ENCODE data around the gene NOP56. TPM values are rescaled to one million over a fixed set of nuclear protein-coding genes. Genes with fewer than 3 reads are reported as not detected.

NOP56 gene
- total RNA-seq, 1 donor from 2014 or later, result 84.9 TPM

- H3K27me3 ChIP-seq (ENCODE audit: low read depth), result no peaks in the 10 kb centered on the region
- no peaks in the 10 kb centered on the region for H3K36me3 ChIP-seq
These were observed 27.4 kb upstream of the NOP56 start for GRCh38 chr20:2625062-2625461.

DNA sequence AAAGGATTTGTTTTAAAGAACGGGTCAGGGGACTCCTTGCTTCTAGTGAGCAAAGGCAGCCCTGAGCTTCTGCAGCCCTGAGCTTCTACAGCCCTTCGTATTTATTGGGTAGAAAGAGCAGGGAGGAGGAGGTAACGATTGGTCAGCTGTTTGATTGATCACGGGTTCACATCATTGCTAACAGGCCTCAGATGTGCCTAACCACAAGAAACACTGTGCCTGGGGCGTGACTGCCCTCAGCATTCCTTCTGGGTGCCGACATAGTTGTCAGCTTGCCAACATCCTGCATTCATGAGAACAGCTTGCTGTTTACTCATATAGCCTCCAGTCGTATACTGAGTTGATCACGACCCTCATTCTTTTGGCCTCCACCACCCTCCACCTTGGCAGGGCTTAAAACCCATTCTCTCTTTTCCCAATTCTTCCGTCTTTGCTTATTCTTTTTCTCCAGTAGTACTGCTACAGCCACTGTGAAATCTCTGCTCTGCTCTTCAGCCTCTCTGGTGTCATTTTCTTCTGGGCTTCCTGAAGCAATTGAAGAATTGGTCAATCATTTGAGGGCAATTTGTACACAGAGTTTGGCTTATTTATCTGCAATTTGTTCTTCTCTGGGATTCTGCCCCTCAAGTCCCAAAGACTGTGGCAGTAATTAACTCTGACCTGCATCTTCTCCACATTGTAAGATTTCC, 25.4 kb upstream of the NOP56 start:
- H3K9me3 ChIP-seq, result peaks cover 10% of the 10 kb centered on the region
- ATAC-seq, result peak in 1 of 2 donors; percentile 51
- no peak overlapping the region for H3K27ac ChIP-seq
- H3K4me1 ChIP-seq, result no peaks in the 10 kb centered on the region
- no peak overlapping the region for H3K4me3 ChIP-seq
- H3K36me3 ChIP-seq, result no peaks in the 10 kb centered on the region
- TF ChIP-seq, protein P1, sequence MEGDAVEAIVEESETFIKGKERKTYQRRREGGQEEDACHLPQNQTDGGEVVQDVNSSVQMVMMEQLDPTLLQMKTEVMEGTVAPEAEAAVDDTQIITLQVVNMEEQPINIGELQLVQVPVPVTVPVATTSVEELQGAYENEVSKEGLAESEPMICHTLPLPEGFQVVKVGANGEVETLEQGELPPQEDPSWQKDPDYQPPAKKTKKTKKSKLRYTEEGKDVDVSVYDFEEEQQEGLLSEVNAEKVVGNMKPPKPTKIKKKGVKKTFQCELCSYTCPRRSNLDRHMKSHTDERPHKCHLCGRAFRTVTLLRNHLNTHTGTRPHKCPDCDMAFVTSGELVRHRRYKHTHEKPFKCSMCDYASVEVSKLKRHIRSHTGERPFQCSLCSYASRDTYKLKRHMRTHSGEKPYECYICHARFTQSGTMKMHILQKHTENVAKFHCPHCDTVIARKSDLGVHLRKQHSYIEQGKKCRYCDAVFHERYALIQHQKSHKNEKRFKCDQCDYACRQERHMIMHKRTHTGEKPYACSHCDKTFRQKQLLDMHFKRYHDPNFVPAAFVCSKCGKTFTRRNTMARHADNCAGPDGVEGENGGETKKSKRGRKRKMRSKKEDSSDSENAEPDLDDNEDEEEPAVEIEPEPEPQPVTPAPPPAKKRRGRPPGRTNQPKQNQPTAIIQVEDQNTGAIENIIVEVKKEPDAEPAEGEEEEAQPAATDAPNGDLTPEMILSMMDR (IDR thresholded peaks at IDR 0.05), result no peak
- intact Hi-C loops (cut with DNase I), result no loop called here
- DNase-seq, result peak; percentile 53
- no peaks in the 10 kb centered on the region for H3K27me3 ChIP-seq (ENCODE audit: low read depth)

More at GRCh38 chr20:2625062-2625461, 27.4 kb upstream of the NOP56 start:
- DNase-seq (no peak), ATAC-seq (no peak)
- Histone ChIP-seq H3K4me3 (no peak overlapping the region), H3K9me3 (peaks cover 10% of the 10 kb centered on the region), H3K4me1 (no peaks in the 10 kb centered on the region), H3K27ac (no peak overlapping the region)
- intact Hi-C loops (cut with DNase I), result no loop called here
- TF ChIP-seq, protein P1 (IDR thresholded peaks at IDR 0.05), result no peak

DNA sequence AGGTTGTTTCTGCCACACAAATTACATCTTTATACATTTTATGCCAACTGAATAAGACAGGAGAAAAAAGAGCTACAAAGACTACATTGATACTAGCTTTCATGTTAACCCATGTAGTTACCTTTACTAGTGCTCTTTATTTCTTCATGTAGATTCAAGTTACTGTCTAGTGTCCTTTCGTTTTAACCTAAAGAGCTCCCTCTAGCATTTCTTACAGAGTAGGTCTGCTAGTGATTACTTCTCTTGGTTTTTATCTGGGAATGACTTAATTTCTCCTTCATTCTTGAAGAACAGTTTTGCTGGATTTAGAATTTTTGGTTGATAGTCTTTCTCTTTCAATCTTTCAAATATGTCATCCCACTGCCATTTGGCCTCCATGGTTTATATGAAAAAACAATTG, 21.2 kb upstream of the NOP56 start:
- Histone ChIP-seq H3K36me3 (no peaks in the 10 kb centered on the region), H3K27ac (no peak overlapping the region), H3K9me3 (peaks cover 7% of the 10 kb centered on the region), H3K4me3 (no peak overlapping the region), H3K4me1 (no peaks in the 10 kb centered on the region), H3K27me3 (ENCODE audit: low read depth) (peaks cover 9% of the 10 kb centered on the region)
- TF ChIP-seq, protein P1 (IDR thresholded peaks at IDR 0.05), result no peak
- ATAC-seq, result no peak
- no peak for DNase-seq
- intact Hi-C loops (cut with DNase I), result no loop called here

DNA sequence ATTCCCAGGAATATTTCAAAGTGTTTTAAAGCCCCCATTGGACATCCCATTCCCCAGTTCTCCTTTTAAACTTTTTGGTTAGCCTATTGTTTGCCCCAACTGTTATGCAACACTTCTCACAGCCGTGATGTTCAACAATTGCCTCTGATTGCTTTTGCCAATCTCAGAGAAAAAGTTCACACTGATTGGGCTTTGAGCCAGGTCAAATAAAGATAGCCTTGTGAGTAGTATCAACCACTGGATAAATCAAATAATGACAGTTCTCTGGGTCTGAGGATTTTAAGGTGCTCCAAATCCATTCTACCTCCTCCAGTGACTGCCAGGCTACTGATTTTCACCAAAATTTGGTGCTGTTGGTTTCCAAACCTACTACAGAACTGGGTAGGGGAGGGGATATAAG, 19.1 kb upstream of the NOP56 start:
- H3K27ac ChIP-seq, result no peak overlapping the region
- H3K36me3 ChIP-seq, result no peaks in the 10 kb centered on the region
- no peak overlapping the region for H3K4me3 ChIP-seq
- no peaks in the 10 kb centered on the region for H3K4me1 ChIP-seq
- ATAC-seq, result no peak
- DNase-seq, result no peak
- peaks cover 9% of the 10 kb centered on the region for H3K27me3 ChIP-seq (ENCODE audit: low read depth)
- intact Hi-C loops (cut with DNase I), result no loop called here
- no peaks in the 10 kb centered on the region for H3K9me3 ChIP-seq
- TF ChIP-seq, protein P1 (IDR thresholded peaks at IDR 0.05), result no peak

DNA sequence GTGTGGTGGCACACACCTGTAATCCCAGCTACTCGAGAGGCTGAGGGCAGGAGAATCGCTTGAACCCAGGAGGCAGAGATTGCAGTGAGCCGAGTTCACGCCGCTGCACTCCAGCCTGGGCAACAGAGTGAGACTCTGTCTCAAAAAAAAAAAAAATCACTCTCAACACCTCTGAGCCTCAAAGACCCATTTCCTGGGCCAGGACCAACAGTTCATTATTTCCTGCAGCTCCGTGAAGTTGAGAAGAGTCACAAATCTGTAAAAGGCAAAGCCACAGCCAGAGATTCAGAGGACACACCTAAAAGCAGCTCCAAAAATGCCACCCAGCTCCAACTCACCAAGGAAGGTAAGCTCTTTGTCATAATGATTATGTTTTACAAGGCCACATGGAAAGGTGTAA, 15.2 kb upstream of the NOP56 start:
- ATAC-seq (no peak), DNase-seq (no peak)
- Histone ChIP-seq H3K4me3 (no peak overlapping the region), H3K27me3 (ENCODE audit: low read depth) (peaks cover 9% of the 10 kb centered on the region), H3K36me3 (no peaks in the 10 kb centered on the region), H3K9me3 (no peaks in the 10 kb centered on the region), H3K4me1 (no peaks in the 10 kb centered on the region), H3K27ac (no peak overlapping the region)
- intact Hi-C loops (cut with DNase I), result no loop called here
- TF ChIP-seq, protein P1 (IDR thresholded peaks at IDR 0.05), result no peak
